K562 (cell line): Measurements from ENCODE around the gene SIGLEC9. TPM values are rescaled to one million over a fixed set of nuclear protein-coding genes. Genes with fewer than 3 reads are reported as not detected.

Experiments used
- ATAC-seq: fragments of 200-7000 bp; cut with Tn5 transposase; 3 replicates; pipeline ENCODE4 v1.9.1; 2020; ENCODE audit warnings: moderate library complexity
- BruUV-seq: library from RNA; stranded (reverse); fragments of 400-500 nt; replicated peaks from 2 replicates; lab custom pipeline; 2021; lab: Mats Ljungman, UMichigan
- CTCF ChIA-PET: fragments of 300-600 bp; formaldehyde crosslinking; extraction: SDS; loops from one replicate; lab custom pipeline; 2021; ENCODE audit warnings: low intra/inter-chr PET ratio; lab: Yijun Ruan, JAX
- POLR2A ChIA-PET: fragments of 300-600, 350-650 bp; sonication (Branson Sonifier 250); formaldehyde crosslinking; extraction: SDS; loops from one replicate; lab custom pipeline; 2021; ENCODE audit warnings: antibody characterized with exemption, inconsistent platforms; lab: Yijun Ruan, JAX
- DNase-seq, 4 experiments: peaks; one replicate each; pipeline versions ENCODE4 v3.0.0 to v3.0.0-alpha.2; 2011 to 2018; ENCODE audit warnings: low spot score in 3 of 4, mixed read lengths in 3 of 4; ENCODE audit errors: extremely low read depth in 1 of 4
- FAIRE-seq: peaks from 2 replicates; lab custom pipeline; 2011; peaks lifted over from hg19 to GRCh38; lab: Jason Lieb, UNC
- H2AFZ ChIP-seq: 2 replicates; pipeline ENCODE4 v1.6.0; 2011; ENCODE audit warnings: low read depth, low read length, control low read depth, inconsistent platforms
- H3K27ac ChIP-seq: fragments of 200-600 bp; 3 replicates; pipeline ENCODE4 v1.8.0; 2011; ENCODE audit warnings: low read depth, mild to moderate bottlenecking, control low read depth, inconsistent platforms, low read length, moderate library complexity, mixed read lengths; ENCODE audit errors: extremely low read depth
- H3K27me3 ChIP-seq, 2 experiments: fragments of 300-600 bp in 1 of 2; 2 replicates in 1 of 2; 3 replicates in 1 of 2; pipeline versions ENCODE4 v1.6.0 to v1.8.0; 2011; ENCODE audit warnings: inconsistent platforms in 2 of 2, low read length in 2 of 2, mild to moderate bottlenecking in 1 of 2, mixed read lengths in 1 of 2, moderate library complexity in 1 of 2; ENCODE audit not compliant: control insufficient read depth in 2 of 2, insufficient read depth in 2 of 2
- H3K36me3 ChIP-seq: fragments of 300-600 bp; 3 replicates; pipeline ENCODE4 v1.8.0; 2011; ENCODE audit warnings: mild to moderate bottlenecking, low read length, inconsistent platforms; ENCODE audit not compliant: control insufficient read depth, insufficient read depth
- H3K4me1 ChIP-seq, 2 experiments: fragments of 200-600 bp in 1 of 2; replicated peaks in 1 of 2; 2 replicates in 1 of 2; 3 replicates in 1 of 2; pipeline versions ENCODE4 v1.5.1 to v1.8.0; 2011; ENCODE audit warnings: inconsistent platforms in 2 of 2, low read length in 2 of 2, mild to moderate bottlenecking in 1 of 2, mixed read lengths in 1 of 2, moderate library complexity in 1 of 2; ENCODE audit not compliant: control insufficient read depth in 2 of 2, insufficient read depth in 2 of 2
- H3K4me2 ChIP-seq: 2 replicates; pipeline ENCODE4 v1.6.1; 2011; ENCODE audit warnings: low read length, control low read depth, inconsistent platforms, mixed read lengths; ENCODE audit not compliant: insufficient read depth
- H3K4me3 ChIP-seq: fragments of 200-600 bp; sonication (generic), shearing (Covaris generic); 2 replicates; pipeline ENCODE4 v1.5.1; 2016; ENCODE audit warnings: control low read depth, inconsistent platforms
- H3K79me2 ChIP-seq: fragments of 200-600 bp; 3 replicates; pipeline ENCODE4 v1.8.0; 2011; ENCODE audit warnings: low read length, inconsistent platforms; ENCODE audit not compliant: control insufficient read depth, insufficient read depth
- H3K9ac ChIP-seq, 2 experiments: 2 replicates each; pipeline versions ENCODE4 v1.6.0 to v1.6.1; 2011; ENCODE audit warnings: low read depth in 2 of 2, low read length in 2 of 2, control low read depth in 1 of 2, inconsistent platforms in 1 of 2, mild to moderate bottlenecking in 1 of 2, mixed read lengths in 1 of 2; ENCODE audit not compliant: insufficient read depth in 1 of 2
- H3K9me1 ChIP-seq: one replicate; pipeline ENCODE4 v1.6.0; 2011; ENCODE audit warnings: inconsistent platforms, mild to moderate bottlenecking, low read length, moderate library complexity; ENCODE audit not compliant: control insufficient read depth, insufficient read depth
- H3K9me3 ChIP-seq: replicated peaks from 2 replicates; pipeline ENCODE4 v1.5.1; 2011; ENCODE audit warnings: low read depth, low read length, inconsistent platforms; ENCODE audit not compliant: control insufficient read depth, insufficient read depth
- H4K20me1 ChIP-seq: replicated peaks from 2 replicates; pipeline ENCODE4 v1.6.1; 2011; ENCODE audit warnings: low read length, inconsistent platforms, mixed read lengths; ENCODE audit not compliant: control insufficient read depth, insufficient read depth
- ELF4 ChIP-seq: fragments of 450-650 bp; formaldehyde crosslinking; IDR thresholded peaks from 2 replicates; pipeline ENCODE4 v1.4.0; 2022; ENCODE audit warnings: missing genetic modification characterization
- LCOR ChIP-seq: sonication (generic); formaldehyde crosslinking; IDR thresholded peaks from 2 replicates; pipeline ENCODE4 v1.8.0; 2022; ENCODE audit warnings: mild to moderate bottlenecking, missing genetic modification reagents
- MEF2D ChIP-seq: conservative IDR thresholded peaks from 2 replicates; pipeline ENCODE4 v1.6.1; 2016; ENCODE audit warnings: low read depth, missing genetic modification characterization, missing compliant biosample characterization
- MYNN ChIP-seq, 2 experiments: sonication (generic); formaldehyde crosslinking in 1 of 2; IDR thresholded peaks; 2 replicates each; pipeline versions ENCODE4 v1.5.0 to v1.6.1; 2016 to 2020; ENCODE audit warnings: antibody characterized with exemption in 1 of 2, missing genetic modification reagents in 1 of 2
- NELFE ChIP-seq: IDR thresholded peaks from 2 replicates; pipeline ENCODE4 v1.6.1; 2011; ENCODE audit warnings: mild to moderate bottlenecking; ENCODE audit not compliant: insufficient read depth, insufficient read length
- NFXL1 ChIP-seq: fragments of 450-650 bp; formaldehyde crosslinking; IDR thresholded peaks from 2 replicates; pipeline ENCODE4 v1.4.0; 2021; ENCODE audit warnings: mild to moderate bottlenecking
- TCF7 ChIP-seq: sonication (generic); IDR thresholded peaks from 2 replicates; pipeline ENCODE4 v1.6.1; 2016; ENCODE audit warnings: antibody characterized with exemption, borderline replicate concordance
- ZBTB8A ChIP-seq: fragments of 450-650 bp; IDR thresholded peaks from 2 replicates; pipeline ENCODE4 v1.6.1; 2018; ENCODE audit warnings: mild to moderate bottlenecking, moderate library complexity; ENCODE audit not compliant: partially characterized antibody
- ZNF280B ChIP-seq: fragments of 250-450 bp; sonication (Bioruptor Pico); IDR thresholded peaks from 2 replicates; pipeline ENCODE4 v1.5.1; 2021; ENCODE audit warnings: mild to moderate bottlenecking
- WGBS: fragments of 100-300 bp; shearing (Covaris generic); methylation state at CpG from one replicate; pipeline ENCODE4 v1.1.6; 2016; ENCODE audit warnings: low coverage, mixed read lengths; ENCODE audit not compliant: insufficient coverage; ENCODE audit errors: missing lambda C conversion rate; 5-methylcytosine and 5-hydroxymethylcytosine counted together
- in situ Hi-C: fragments of 300-500 bp; cut with MboI; formaldehyde crosslinking; loops from 4 replicates; pipeline ENCODE4 v1.15.0; 2018; ENCODE audit warnings: inconsistent platforms, mixed read lengths
- intact Hi-C: fragments of 100-400 bp; cut with micrococcal nuclease; formaldehyde crosslinking; loops from 2 replicates; pipeline ENCODE4 v1.14.2; 2022
- polyA plus RNA-seq, 8 experiments: library from polyadenylated mRNA; depleted of rRNA in 4 of 8; stranded (reverse) in 5 of 8; unstranded in 3 of 8; fragments of >200 nt; fragmentation: Nextera tagmentation in 2 of 8; fragmentation: Illumina TruSeq in 1 of 8; extraction: Ambion mirVana in 2 of 8; extraction: Trizol in 1 of 8; gene quantifications; 2 replicates each; pipeline versions ENCODE4 v1.2.1 to v1.2.3, GENCODE V29; 2011 to 2014; ENCODE audit warnings: inconsistent platforms in 1 of 8, missing spikeins in 1 of 8
- total RNA-seq, 7 experiments: library from RNA; depleted of rRNA in 6 of 7; stranded (reverse); fragments of >200 nt in 6 of 7; fragmentation: Illumina TruSeq in 2 of 7; extraction: Trizol in 2 of 7; gene quantifications; 2 replicates each; pipeline versions ENCODE4 v1.2.1 to v1.2.3, GENCODE V29; 2011 to 2021; ENCODE audit warnings: low replicate concordance in 1 of 7

SIGLEC9 gene
- total and polyA plus RNA-seq, 9 of the 15 experiments (the other 6 are each of a cell fraction or from before 2014, with no cell fraction given): 0.09 to 0.34 (median 0.22) TPM; not detected in 4

GRCh38 chr19:51141181-51141580 lies 16.5 kb downstream of the SIGLEC9 start:
- no TSS peak for BruUV-seq
- CTCF ChIA-PET: no interaction called here
- WGBS: 3% methylated on average over 6 of the region's 6 CpGs

More at GRCh38 chr19:51141181-51141580, 16.5 kb downstream of the SIGLEC9 start:
- no peak for ATAC-seq
- no peak for DNase-seq
- Histone ChIP-seq H3K79me2 (no peaks in the 10 kb centered on the region), H3K9ac (no peak overlapping the region), H3K36me3 (no peaks in the 10 kb centered on the region), H3K9me3 (no peaks in the 10 kb centered on the region; the same call in 1 of the 2 replicates), H2AFZ (no peak overlapping the region), H3K4me1 (peaks cover 16% of the 10 kb centered on the region in 2 experiments), H3K27ac (no peak overlapping the region), H3K4me3 (no peak overlapping the region), H3K4me2 (no peak overlapping the region), H3K27me3 (peaks cover 11 to 60% of the 10 kb centered on the region in 2 experiments; a peak in 4 of 5 replicates), H4K20me1 (peaks cover 4% of the 10 kb centered on the region; the same call in 1 of the 2 replicates), H3K9me1 (no peaks in the 10 kb centered on the region)
- in situ Hi-C loops: no loop called here
- intact Hi-C loops: no loop called here
- TF ChIP-seq NFXL1 (CRISPR knock-in tag): no peak
- no peak for TF ChIP-seq MYNN (IDR thresholded peaks at IDR 0.05)
- TF ChIP-seq MYNN (CRISPR knock-in tag; IDR thresholded peaks at IDR 0.05): no peak
- TF ChIP-seq ZNF280B (CRISPR knock-in tag): no peak
- TF ChIP-seq TCF7: no peak
- TF ChIP-seq LCOR: no peak
- TF ChIP-seq NELFE: no peak
- TF ChIP-seq MEF2D (tag): no peak
- no peak for TF ChIP-seq ZBTB8A
- no peak for TF ChIP-seq ELF4 (CRISPR knock-in tag)
- POLR2A ChIA-PET: no interaction called here
- FAIRE-seq: no peak
